Measurements from ENCODE around the gene NET1. TPM values are rescaled to one million over a fixed set of nuclear protein-coding genes. Genes with fewer than 3 reads are reported as not detected.

Gene NET1
- total RNA-seq, 2 experiments from 2014 or later = 20.8 to 21.3 TPM

GRCh38 chr10:5461203-5461588 lies 48.8 kb downstream of the NET1 start:
- Mint-ChIP-seq H3K27ac (no peak overlapping the region), H3K4me1 (ENCODE audit: low read depth) (peaks cover 12% of the 10 kb centered on the region), H3K36me3 (ENCODE audit: low read depth) (peaks cover 18% of the 10 kb centered on the region), H3K9me3 (no peaks in the 10 kb centered on the region), H3K4me3 (no peak overlapping the region), H3K27me3 (ENCODE audit: low read depth) (no peaks in the 10 kb centered on the region)
- CTCF ChIA-PET = interaction anchor here (4.9 kb wide), 1 partner anchor 162 kb away, joined by 19 read pairs; no protein-coding TSS in a partner anchor
- intact Hi-C loops (cut with micrococcal nuclease) = no loop called here
- DNase-seq = no peak

- Mint-ChIP-seq H3K4me3 (no peak overlapping the region), H3K4me1 (ENCODE audit: low read depth) (peaks cover 10% of the 10 kb centered on the region), H3K36me3 (ENCODE audit: low read depth) (peaks cover 11% of the 10 kb centered on the region), H3K27ac (no peak overlapping the region), H3K27me3 (ENCODE audit: low read depth) (no peaks in the 10 kb centered on the region), H3K9me3 (no peaks in the 10 kb centered on the region)
- CTCF ChIA-PET = interaction anchor here (1.2 to 4.9 kb wide), 3 partner anchors 10 to 161 kb away, joined by 3 to 19 read pairs (median 3); no protein-coding TSS in a partner anchor
- intact Hi-C loops (cut with micrococcal nuclease) = no loop called here
- DNase-seq = no peak
Measured at GRCh38 chr10:5461914-5462840, 49.8 kb downstream of the NET1 start.

GRCh38 chr10:5462841-5463293 lies 50.5 kb downstream of the NET1 start:
- intact Hi-C loops (cut with micrococcal nuclease) = no loop called here
- Mint-ChIP-seq H3K9me3 (no peaks in the 10 kb centered on the region), H3K27me3 (ENCODE audit: low read depth) (no peaks in the 10 kb centered on the region), H3K27ac (no peak overlapping the region), H3K36me3 (ENCODE audit: low read depth) (peaks cover 9% of the 10 kb centered on the region), H3K4me3 (no peak overlapping the region), H3K4me1 (ENCODE audit: low read depth) (peaks cover 7% of the 10 kb centered on the region)
- no peak for DNase-seq
- CTCF ChIA-PET = interaction anchor here (1.2 to 4.9 kb wide), 3 partner anchors 11 to 160 kb away, joined by 3 to 19 read pairs (median 3); no protein-coding TSS in a partner anchor

DNA sequence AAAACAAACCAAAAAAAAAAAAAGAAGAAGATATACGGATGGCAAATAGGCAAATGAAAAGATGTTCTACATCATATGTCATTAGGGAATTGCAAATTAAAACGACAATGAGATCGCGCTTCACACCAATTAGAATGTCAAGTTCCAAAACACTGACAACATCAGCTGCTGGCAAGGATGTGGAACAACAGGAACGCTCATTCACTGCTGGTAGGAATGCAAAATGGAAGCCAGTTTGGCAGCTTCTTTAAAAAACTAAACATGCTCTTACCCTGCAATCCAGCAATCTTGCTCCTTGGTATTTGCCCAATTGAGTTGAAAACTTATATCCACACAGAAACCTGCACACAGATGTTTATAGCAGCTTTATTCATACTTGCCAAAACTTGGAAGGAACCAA lies 52.2 kb downstream of the NET1 start:
- Mint-ChIP-seq H3K4me3 (no peak overlapping the region), H3K36me3 (ENCODE audit: low read depth) (peaks cover 2% of the 10 kb centered on the region), H3K27me3 (ENCODE audit: low read depth) (no peaks in the 10 kb centered on the region), H3K4me1 (ENCODE audit: low read depth) (no peaks in the 10 kb centered on the region), H3K9me3 (no peaks in the 10 kb centered on the region), H3K27ac (no peak overlapping the region)
- intact Hi-C loops (cut with micrococcal nuclease) = no loop called here
- CTCF ChIA-PET = interaction anchor here (0.7 to 4.9 kb wide), 2 partner anchors 158 to 772 kb away, joined by 3 to 19 read pairs; no protein-coding TSS in a partner anchor
- no peak for DNase-seq

- H3K27ac Mint-ChIP-seq = no peak overlapping the region
- H3K4me3 Mint-ChIP-seq = no peak overlapping the region
- CTCF ChIA-PET = no interaction called here
- H3K36me3 Mint-ChIP-seq (ENCODE audit: low read depth) = no peaks in the 10 kb centered on the region
- H3K9me3 Mint-ChIP-seq = no peaks in the 10 kb centered on the region
- no peaks in the 10 kb centered on the region for H3K27me3 Mint-ChIP-seq (ENCODE audit: low read depth)
- intact Hi-C loops (cut with micrococcal nuclease) = no loop called here
- H3K4me1 Mint-ChIP-seq (ENCODE audit: low read depth) = no peaks in the 10 kb centered on the region
- DNase-seq = no peak
Measured at GRCh38 chr10:5465976-5466450, 53.7 kb downstream of the NET1 start.

DNA sequence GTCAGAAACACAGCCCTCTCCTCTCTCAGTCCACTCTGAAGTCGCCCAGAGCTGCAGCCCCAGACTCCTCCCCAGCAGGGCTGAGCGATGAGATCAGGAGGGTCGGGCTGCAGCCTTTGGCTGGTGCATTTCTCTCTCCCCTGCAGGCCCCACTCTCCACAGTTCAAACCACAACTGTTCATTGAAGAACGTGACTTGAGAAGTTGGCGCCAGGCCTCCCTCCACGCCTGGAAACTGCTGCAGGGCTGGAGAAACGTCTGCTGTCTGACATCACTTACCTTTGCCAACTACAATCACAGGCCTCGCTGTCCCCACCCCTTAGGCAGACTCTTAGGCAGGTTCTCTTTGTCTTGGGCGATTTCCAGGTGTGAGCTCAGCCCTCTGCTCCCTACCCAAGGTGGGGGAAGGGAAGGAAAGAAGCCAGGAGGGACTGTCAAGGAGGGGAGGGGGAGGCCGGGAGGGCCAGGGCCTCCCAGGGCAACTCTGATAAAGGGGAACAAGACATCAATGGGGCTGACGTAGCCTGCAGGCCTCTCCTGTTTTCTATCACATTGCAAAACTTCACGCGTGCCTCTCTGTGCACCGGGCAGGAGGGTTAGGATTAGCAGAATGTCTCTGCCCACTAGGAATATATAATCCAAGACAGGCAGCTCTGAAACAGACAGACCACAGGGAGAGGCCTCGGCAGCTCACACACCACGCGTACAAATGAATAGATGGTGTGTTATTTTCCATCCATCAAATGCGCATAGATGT lies 54.3 kb downstream of the NET1 start:
- Mint-ChIP-seq H3K27me3 (ENCODE audit: low read depth) (no peaks in the 10 kb centered on the region), H3K4me1 (ENCODE audit: low read depth) (no peaks in the 10 kb centered on the region), H3K4me3 (no peak overlapping the region), H3K9me3 (no peaks in the 10 kb centered on the region), H3K36me3 (ENCODE audit: low read depth) (no peaks in the 10 kb centered on the region), H3K27ac (no peak overlapping the region)
- CTCF ChIA-PET = interaction anchor here (1.1 kb wide), 1 partner anchor 23 kb away, joined by 3 read pairs; no protein-coding TSS in a partner anchor
- intact Hi-C loops (cut with micrococcal nuclease) = no loop called here
- DNase-seq = no peak

DNA sequence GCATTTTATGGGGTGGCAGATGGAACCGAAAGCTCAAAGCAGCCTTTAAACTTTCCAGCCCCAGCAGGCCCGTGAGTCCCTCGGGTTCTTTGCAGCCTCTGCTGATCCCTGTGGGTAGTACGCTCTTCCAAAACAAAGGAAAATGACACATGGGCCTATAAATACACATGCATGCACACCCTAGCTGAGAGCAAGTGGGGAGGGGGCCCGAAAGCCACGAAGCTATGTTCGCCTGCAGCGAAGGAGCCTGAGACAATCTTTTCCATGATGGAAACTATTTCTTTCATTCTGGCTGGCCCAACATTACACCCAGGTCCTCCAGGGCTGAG lies 54.8 kb downstream of the NET1 start:
- Mint-ChIP-seq H3K27me3 (ENCODE audit: low read depth) (no peaks in the 10 kb centered on the region), H3K9me3 (no peaks in the 10 kb centered on the region), H3K27ac (no peak overlapping the region), H3K4me3 (no peak overlapping the region), H3K36me3 (ENCODE audit: low read depth) (no peaks in the 10 kb centered on the region), H3K4me1 (ENCODE audit: low read depth) (no peaks in the 10 kb centered on the region)
- no peak for DNase-seq
- CTCF ChIA-PET = interaction anchor here (1.1 kb wide), 1 partner anchor 23 kb away, joined by 3 read pairs; no protein-coding TSS in a partner anchor
- intact Hi-C loops (cut with micrococcal nuclease) = no loop called here

DNA sequence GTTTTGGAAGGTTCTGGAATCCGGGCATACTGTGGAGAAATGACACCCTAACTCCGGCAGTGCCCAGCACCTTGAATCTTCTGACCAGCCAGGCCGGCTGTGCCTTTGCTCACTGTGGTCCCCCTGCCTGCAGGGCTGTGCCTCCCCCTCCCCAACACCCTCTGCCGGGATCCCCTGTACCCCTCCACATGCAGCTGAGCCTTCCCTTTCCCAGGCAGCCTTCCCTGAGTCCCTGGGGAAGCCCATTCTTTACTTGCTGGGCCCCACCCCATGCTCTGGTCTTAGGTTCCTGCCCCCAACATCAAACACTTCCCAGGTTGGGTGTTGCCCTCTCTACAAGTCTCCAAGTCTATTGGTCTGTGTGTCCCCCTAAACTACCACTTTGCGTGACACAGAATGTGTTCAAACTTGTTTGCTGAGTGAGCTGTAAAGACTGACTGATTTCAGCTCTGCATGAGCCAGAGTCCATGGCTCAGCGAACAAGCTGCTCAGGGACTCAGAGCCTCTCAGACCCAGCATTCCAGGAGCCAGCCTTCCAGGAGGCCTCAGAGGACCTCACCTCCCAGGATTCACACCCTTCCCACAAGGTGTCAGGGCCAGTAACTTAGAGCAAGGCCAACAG lies 55.4 kb downstream of the NET1 start:
- intact Hi-C loops (cut with micrococcal nuclease) = no loop called here

DNA sequence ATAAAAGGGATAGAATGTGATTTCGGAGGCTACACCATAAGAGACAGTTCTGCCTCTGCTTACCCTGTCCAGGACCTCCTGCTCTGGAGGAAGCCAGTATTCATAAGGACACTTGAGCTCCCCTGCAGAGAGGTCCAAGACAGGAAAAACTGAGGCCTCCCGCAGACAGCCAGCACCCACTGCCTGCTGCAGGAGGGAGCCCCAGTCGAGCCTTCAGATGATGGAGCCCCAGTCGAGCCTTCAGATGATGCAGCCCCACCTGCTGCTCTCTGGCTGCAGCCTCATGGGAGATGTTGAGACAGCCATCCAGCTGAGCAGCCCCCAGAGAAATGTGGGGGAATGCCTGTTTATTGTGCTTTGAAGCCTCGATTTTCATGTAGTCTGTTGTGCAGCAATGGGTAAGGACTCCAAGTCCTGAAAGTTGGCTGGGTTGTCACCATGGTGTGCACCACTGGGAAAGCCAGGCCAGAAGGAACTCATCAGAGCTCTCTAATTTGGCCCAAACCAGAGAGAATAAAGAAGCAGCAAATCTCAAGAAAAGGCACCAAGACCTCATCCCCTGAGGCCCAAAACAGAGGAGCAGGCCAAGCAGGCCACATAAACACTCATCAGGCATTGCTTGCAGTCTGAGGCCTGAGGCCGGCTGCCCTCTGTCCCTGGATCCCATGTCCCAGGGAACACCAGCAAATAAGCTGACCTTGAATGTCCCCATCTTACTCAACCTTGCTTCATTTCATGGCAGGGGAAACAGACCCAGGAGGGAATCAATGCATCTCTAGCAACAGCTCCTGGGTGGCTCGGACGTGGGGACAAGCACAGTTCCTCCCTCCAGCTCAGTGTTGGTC lies 56.1 kb downstream of the NET1 start:
- Mint-ChIP-seq H3K36me3 (ENCODE audit: low read depth) (no peaks in the 10 kb centered on the region), H3K27ac (no peak overlapping the region), H3K4me3 (no peak overlapping the region), H3K4me1 (ENCODE audit: low read depth) (no peaks in the 10 kb centered on the region), H3K27me3 (ENCODE audit: low read depth) (no peaks in the 10 kb centered on the region), H3K9me3 (no peaks in the 10 kb centered on the region)
- CTCF ChIA-PET = interaction anchor here (0.5 to 1.8 kb wide), 2 partner anchors 155 to 161 kb away, joined by 4 to 6 read pairs; no protein-coding TSS in a partner anchor
- DNase-seq = no peak
- intact Hi-C loops (cut with micrococcal nuclease) = no loop called here

More for the DNA sequence above, 55.4 kb downstream of the NET1 start:
- Mint-ChIP-seq H3K27ac (no peak overlapping the region), H3K27me3 (ENCODE audit: low read depth) (no peaks in the 10 kb centered on the region), H3K36me3 (ENCODE audit: low read depth) (no peaks in the 10 kb centered on the region), H3K9me3 (no peaks in the 10 kb centered on the region), H3K4me1 (ENCODE audit: low read depth) (no peaks in the 10 kb centered on the region), H3K4me3 (no peak overlapping the region)
- CTCF ChIA-PET = interaction anchor here (1.1 to 1.8 kb wide), 2 partner anchors 24 to 155 kb away, joined by 3 to 6 read pairs; no protein-coding TSS in a partner anchor
- DNase-seq = no peak

DNA sequence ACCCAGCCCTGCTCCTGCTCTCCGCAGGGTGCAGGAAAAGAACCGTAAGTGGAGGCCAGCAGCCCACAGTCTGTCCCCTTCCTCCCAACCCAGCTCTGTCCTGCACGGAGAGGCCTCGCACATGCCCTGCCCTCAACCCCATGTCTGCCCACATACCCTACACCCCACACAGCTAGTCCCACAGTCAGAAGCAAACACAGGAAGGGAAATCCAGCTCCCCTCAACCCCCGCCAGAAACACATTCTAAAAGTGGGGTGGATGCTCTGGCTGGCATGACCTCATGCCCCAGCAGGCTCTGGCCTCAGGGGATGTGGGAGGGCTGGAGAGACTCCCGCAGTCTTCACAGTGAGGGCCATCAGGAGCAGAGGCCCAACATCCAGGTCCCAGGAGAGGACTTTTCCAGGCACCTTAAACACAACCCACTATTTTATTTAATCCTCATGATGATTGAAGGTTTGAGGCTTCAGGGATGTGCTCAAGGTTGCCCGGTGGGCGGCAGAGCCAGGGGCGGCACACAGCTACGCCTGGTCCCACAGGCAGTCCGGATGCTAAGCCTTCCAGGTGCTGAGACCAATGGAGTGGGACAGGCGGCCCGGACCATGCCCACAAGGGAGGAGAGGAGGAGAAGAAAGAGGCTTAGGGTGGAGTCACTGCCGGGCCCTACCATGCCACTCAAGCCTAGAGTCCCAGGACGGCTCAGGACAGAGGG lies 57.1 kb downstream of the NET1 start:
- H3K27ac Mint-ChIP-seq = no peak overlapping the region
- H3K36me3 Mint-ChIP-seq (ENCODE audit: low read depth) = no peaks in the 10 kb centered on the region
- intact Hi-C loops (cut with micrococcal nuclease) = no loop called here
- H3K4me3 Mint-ChIP-seq = no peak overlapping the region
- no peak for DNase-seq
- no peaks in the 10 kb centered on the region for H3K4me1 Mint-ChIP-seq (ENCODE audit: low read depth)
- no peaks in the 10 kb centered on the region for H3K9me3 Mint-ChIP-seq
- H3K27me3 Mint-ChIP-seq (ENCODE audit: low read depth) = no peaks in the 10 kb centered on the region
- CTCF ChIA-PET = interaction anchor here (0.5 to 1.8 kb wide), 2 partner anchors 154 to 160 kb away, joined by 4 to 6 read pairs; no protein-coding TSS in a partner anchor

Measured in activated naive CD4-positive, alpha-beta T cell treated with anti-CD3 and anti-CD28 coated beads for 36 hours (primary cell).